ENCODE measurements around the gene ZC3H13.

ZC3H13 gene, protein sequence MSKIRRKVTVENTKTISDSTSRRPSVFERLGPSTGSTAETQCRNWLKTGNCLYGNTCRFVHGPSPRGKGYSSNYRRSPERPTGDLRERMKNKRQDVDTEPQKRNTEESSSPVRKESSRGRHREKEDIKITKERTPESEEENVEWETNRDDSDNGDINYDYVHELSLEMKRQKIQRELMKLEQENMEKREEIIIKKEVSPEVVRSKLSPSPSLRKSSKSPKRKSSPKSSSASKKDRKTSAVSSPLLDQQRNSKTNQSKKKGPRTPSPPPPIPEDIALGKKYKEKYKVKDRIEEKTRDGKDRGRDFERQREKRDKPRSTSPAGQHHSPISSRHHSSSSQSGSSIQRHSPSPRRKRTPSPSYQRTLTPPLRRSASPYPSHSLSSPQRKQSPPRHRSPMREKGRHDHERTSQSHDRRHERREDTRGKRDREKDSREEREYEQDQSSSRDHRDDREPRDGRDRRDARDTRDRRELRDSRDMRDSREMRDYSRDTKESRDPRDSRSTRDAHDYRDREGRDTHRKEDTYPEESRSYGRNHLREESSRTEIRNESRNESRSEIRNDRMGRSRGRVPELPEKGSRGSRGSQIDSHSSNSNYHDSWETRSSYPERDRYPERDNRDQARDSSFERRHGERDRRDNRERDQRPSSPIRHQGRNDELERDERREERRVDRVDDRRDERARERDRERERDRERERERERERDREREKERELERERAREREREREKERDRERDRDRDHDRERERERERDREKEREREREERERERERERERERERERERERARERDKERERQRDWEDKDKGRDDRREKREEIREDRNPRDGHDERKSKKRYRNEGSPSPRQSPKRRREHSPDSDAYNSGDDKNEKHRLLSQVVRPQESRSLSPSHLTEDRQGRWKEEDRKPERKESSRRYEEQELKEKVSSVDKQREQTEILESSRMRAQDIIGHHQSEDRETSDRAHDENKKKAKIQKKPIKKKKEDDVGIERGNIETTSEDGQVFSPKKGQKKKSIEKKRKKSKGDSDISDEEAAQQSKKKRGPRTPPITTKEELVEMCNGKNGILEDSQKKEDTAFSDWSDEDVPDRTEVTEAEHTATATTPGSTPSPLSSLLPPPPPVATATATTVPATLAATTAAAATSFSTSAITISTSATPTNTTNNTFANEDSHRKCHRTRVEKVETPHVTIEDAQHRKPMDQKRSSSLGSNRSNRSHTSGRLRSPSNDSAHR (N-terminal part only)

DNA sequence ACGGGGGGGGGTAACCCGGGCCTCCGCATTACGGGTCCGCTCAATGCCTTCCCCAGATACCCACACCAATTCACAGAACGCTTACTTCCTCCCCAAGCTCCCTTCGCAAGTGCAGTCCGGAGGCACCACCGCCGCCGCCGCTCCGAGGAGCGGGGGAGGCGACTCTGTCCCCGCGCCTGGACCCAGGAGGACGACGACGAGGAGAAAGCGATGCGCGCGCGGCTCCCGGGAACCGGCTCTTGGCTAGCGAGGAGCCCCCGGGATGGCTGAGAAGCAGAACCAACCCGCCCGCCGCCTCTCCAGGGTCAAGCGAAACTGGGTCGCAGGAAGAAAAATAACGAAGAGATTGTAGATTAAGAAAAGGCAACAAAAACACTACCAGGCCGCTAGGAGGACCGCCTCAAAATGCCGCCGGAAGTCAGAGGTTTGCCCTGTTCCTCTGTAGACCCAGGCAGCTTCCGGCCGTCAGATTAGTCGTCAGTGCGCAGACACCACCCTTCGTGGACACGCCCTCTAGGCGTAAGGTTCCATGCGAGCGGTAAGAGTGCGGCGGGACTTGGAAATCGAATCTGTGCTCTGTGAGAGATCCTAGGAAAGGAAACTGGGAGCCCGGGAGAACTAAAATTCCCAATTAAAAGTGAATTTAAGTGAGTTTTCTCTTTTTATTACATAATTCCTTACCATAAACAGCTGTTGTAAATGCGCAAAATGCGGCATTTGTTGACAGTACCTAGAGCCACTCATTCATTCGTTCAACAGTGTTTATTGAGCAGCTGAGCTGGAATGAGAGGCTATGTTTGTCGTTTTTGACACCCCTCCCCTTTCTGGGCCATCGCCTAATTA is at the start of gene ZC3H13:
Gene ZC3H13 (minus strand): TSS at position 428 of the 843 bp plus-strand sequence. CDS start 7,239 bp downstream, outside the sequence.
- H3K27me3 Mint-ChIP-seq (ENCODE audit: low read depth), result peaks cover 35% of the 10 kb centered on the region
- peaks cover 2% of the 10 kb centered on the region for H3K36me3 Mint-ChIP-seq (ENCODE audit: low read depth)
- H3K4me3 Mint-ChIP-seq, result peak within 1 kb of the TSS; percentile 94
- no peaks in the 10 kb centered on the region for H3K9me3 Mint-ChIP-seq
- peaks cover 34% of the 10 kb centered on the region for H3K4me1 Mint-ChIP-seq (ENCODE audit: low read depth)
- H3K27ac Mint-ChIP-seq, result peak within 1 kb of the TSS; percentile 96

DNA sequence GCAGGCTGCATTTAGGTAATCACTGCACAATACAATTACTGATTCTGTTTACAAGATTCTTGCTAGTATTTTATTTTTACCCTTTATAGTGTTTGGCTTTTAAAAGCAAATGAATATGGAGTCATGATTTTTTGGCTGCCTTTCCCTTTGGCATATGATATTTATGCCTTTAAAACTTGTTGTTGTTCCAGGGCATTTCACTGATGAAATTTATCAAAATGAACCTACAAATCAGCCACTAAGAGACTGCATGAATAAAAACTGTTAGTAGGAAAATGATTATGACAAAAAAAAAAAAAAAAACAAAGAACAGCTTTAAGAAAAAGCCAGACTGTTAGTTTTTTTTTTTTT is 49.7 kb upstream of the ZC3H13 start:
- Mint-ChIP-seq H3K4me3 (no peak overlapping the region), H3K36me3 (ENCODE audit: low read depth) (no peaks in the 10 kb centered on the region), H3K9me3 (no peaks in the 10 kb centered on the region), H3K27me3 (ENCODE audit: low read depth) (peaks cover 14% of the 10 kb centered on the region), H3K27ac (no peak overlapping the region), H3K4me1 (ENCODE audit: low read depth) (peaks cover 4% of the 10 kb centered on the region)

DNA sequence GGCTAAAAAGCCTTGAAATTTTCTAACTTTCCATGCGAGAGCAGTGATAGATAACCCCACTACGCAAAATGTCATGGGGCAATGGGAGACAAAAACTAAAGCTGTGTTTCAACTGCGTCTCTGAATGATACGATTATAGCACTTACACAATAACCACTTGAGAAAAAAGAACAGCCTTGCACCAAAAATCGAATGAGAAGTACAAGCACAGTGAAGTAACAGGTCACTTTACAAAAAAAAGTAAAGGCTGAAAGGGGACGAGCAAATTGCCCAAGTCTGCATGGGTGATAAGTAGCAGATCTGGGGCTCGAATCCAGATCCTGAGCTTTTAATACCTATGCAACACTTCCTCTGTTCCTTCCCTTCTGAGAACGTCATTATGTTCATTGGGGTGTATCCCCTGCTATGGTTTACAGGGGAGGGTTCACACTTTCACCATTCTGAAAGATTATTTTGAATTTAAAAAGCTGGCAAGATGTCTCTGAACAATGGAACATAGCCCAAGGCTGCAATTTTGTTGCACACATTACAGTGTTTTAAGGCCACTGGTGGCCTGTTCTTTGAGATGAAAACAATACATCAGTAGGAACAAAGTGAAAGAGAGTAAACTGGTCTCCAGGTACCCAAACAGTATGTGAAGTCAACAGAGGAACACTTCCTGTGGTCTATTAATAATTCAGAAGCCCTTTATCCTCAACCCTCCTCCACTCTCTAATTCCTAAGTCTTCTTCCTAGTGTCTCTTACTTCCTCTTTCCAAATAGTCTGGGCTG is 49.1 kb upstream of the ZC3H13 start:
- no peak overlapping the region for H3K27ac Mint-ChIP-seq
- peaks cover 14% of the 10 kb centered on the region for H3K27me3 Mint-ChIP-seq (ENCODE audit: low read depth)
- H3K9me3 Mint-ChIP-seq, result no peaks in the 10 kb centered on the region
- no peaks in the 10 kb centered on the region for H3K36me3 Mint-ChIP-seq (ENCODE audit: low read depth)
- H3K4me3 Mint-ChIP-seq, result no peak overlapping the region
- H3K4me1 Mint-ChIP-seq (ENCODE audit: low read depth), result no peaks in the 10 kb centered on the region

DNA sequence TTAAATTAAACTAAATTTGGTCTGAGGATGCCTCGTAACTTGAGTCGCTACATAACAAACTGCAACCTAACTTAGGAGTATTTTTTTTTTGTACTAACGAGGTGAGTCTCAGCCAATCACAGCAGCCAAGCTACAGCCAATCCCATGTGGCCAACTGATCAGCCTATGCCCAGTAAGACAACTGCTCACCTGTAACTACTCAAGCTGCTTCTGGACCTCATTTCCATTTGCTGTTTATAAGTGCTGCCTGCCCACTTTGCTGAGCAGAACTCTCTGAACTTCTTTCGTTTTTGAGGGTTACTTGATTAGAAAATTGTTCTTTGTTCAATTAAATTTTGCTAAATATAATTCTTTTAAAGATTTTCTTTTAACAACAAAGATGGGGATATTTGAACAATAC is 48.5 kb upstream of the ZC3H13 start:
- no peaks in the 10 kb centered on the region for H3K4me1 Mint-ChIP-seq (ENCODE audit: low read depth)
- H3K4me3 Mint-ChIP-seq, result no peak overlapping the region
- H3K27me3 Mint-ChIP-seq (ENCODE audit: low read depth), result peaks cover 14% of the 10 kb centered on the region
- H3K9me3 Mint-ChIP-seq, result no peaks in the 10 kb centered on the region
- no peaks in the 10 kb centered on the region for H3K36me3 Mint-ChIP-seq (ENCODE audit: low read depth)
- no peak overlapping the region for H3K27ac Mint-ChIP-seq

DNA sequence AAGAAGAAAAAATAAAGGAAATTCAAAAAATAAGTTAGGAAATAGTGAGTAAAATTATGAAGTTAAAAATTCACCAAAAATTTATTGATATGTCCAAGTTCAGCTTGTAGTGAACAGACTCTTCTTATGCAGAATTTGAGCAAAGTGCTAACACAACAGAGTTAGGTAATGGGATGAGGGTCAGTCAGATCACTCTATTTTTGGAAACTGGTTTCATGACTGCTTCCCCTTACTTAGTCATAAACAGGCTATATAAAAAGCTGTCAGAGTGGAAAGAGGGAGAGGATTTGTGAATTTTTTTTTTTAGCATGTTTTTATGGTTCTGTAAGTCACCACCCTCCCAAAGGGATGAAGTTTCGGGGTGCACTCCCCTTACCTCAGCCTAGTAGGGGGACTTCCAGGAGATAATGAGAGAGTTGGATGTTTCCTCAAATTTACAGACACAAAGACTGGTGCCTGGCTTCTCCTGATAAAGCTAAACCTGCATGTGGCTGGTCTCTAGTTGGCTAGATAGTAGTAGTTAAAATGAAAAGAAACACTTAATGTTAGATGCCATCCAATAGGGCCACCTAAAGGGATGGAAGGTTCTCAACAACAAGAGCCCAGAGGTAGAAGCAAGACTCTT is 47.8 kb upstream of the ZC3H13 start:
- Mint-ChIP-seq H3K36me3 (ENCODE audit: low read depth) (no peaks in the 10 kb centered on the region), H3K9me3 (no peaks in the 10 kb centered on the region), H3K4me1 (ENCODE audit: low read depth) (no peaks in the 10 kb centered on the region), H3K27ac (no peak overlapping the region), H3K27me3 (ENCODE audit: low read depth) (peaks cover 14% of the 10 kb centered on the region), H3K4me3 (no peak overlapping the region)

DNA sequence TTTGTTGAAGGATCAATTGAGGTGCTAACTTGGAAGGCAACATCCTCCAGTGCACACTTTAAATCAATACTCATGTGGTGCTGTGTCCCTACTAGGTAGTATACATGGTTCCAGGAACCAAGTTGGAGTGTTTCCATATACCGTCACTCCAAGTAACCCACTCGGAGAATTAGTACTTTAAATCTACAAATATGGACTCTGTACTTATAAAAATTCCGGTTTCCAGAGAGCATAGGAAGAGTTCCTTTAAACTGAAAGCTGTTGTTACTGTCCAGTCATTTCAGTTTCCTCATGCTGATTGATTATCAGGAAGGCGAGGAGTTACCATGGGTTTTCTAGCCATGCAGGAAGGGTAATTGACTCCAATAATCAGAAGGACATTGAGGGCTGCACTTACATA is 45.1 kb upstream of the ZC3H13 start:
- Mint-ChIP-seq H3K36me3 (ENCODE audit: low read depth) (no peaks in the 10 kb centered on the region), H3K4me3 (no peak overlapping the region), H3K27ac (no peak overlapping the region), H3K4me1 (ENCODE audit: low read depth) (no peaks in the 10 kb centered on the region), H3K27me3 (ENCODE audit: low read depth) (peaks cover 14% of the 10 kb centered on the region), H3K9me3 (no peaks in the 10 kb centered on the region)

DNA sequence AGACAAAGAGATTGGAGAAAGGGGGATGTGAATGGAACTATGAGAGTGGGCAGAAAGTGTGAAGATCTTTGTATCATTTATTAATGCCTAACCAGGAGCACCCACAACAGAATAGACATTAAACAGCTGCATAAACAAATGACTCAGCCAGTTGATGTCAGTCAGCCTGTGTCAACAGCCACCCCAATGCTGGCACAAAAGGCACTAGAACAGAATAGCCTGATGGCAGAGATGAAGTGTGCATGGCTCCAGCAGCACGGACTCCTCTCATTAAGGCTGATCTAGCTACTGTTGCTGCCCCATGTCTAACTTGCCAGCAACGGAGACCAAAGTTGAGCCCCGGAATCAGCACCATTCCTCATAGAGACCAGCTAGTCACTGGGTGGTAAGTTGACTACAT is 44.5 kb upstream of the ZC3H13 start:
- H3K27me3 Mint-ChIP-seq (ENCODE audit: low read depth), result peaks cover 18% of the 10 kb centered on the region
- no peaks in the 10 kb centered on the region for H3K9me3 Mint-ChIP-seq
- H3K27ac Mint-ChIP-seq, result no peak overlapping the region
- no peak overlapping the region for H3K4me3 Mint-ChIP-seq
- no peaks in the 10 kb centered on the region for H3K4me1 Mint-ChIP-seq (ENCODE audit: low read depth)
- H3K36me3 Mint-ChIP-seq (ENCODE audit: low read depth), result no peaks in the 10 kb centered on the region

DNA sequence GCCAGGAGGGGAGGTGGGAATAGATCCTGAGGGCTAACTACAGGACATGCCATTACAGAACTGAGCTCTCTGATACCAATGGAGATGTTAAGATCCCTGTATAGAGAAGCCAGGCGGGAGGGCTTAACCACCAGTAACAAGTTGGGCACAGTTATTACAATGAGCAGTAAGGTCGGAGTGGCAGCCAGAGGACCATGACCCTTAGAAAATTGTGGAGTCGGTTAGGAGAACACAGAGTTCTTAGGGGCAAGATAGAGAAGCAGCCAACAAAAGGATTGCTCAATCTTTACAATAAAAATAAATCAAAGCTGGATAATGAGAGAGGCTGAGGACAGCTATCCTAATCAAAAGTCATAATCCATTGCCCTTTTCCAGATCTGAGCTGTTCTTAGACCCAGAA is 41.9 kb upstream of the ZC3H13 start:
- Mint-ChIP-seq H3K36me3 (ENCODE audit: low read depth) (no peaks in the 10 kb centered on the region), H3K4me1 (ENCODE audit: low read depth) (no peaks in the 10 kb centered on the region), H3K27ac (no peak overlapping the region), H3K9me3 (no peaks in the 10 kb centered on the region), H3K4me3 (no peak overlapping the region), H3K27me3 (ENCODE audit: low read depth) (peaks cover 14% of the 10 kb centered on the region)

DNA sequence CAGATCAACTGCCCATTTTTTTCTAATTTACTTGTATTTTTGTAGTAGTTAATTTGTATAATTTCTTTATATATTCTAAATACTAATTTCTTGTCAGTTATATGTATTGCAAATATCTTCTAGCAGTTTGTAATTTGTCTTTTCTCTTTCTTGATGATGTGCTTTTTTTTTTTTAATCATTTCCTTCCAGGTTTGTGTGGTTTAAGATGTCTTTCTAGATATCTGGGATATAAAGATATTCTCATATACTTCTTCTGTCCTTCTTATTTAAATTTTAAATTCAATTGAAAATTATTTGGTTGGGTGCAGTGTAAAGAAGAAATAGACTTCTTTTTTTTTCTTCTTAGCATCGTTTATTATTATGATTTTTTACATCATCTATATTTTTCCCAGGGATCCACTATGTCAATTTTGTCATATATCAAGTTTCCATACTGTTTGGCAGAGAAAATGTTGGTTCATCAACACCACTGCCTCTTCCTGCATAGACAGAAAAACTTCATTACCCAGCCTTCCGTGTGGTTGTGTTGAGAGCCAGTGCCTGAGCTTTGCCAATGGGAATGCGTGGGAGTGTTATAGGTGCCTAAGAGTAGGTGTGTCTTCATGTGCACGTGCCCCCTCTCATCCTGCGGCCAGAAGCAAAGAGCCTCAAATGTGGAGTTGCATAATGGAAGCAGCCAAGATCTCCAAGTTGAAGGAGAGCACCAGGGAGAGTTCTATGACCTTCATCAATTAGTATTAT is 36.4 kb upstream of the ZC3H13 start:
- H3K4me1 Mint-ChIP-seq (ENCODE audit: low read depth), result peaks cover 3% of the 10 kb centered on the region
- H3K27me3 Mint-ChIP-seq (ENCODE audit: low read depth), result peaks cover 5% of the 10 kb centered on the region
- H3K9me3 Mint-ChIP-seq, result no peaks in the 10 kb centered on the region
- no peak overlapping the region for H3K4me3 Mint-ChIP-seq
- H3K36me3 Mint-ChIP-seq (ENCODE audit: low read depth), result no peaks in the 10 kb centered on the region
- H3K27ac Mint-ChIP-seq, result no peak overlapping the region

DNA sequence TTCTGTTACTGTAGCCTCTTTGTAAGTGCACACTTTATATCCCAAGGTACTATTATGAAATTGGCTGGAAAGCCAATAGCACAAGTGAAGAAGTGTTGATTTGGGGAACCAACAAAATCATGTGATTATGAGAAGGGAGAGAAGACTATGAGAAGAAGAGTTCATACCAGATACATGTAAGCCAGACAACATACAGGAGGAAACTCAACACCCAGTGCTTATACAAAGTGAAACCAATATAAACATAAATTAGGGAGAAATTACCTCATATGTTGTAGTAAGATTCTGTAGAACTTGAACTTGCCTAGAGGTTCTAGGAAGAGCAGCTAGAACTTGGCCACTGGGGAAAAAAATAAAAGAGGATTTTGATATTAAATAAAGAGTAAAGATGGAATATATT is 34.9 kb upstream of the ZC3H13 start:
- no peaks in the 10 kb centered on the region for H3K9me3 Mint-ChIP-seq
- H3K4me3 Mint-ChIP-seq, result no peak overlapping the region
- no peaks in the 10 kb centered on the region for H3K36me3 Mint-ChIP-seq (ENCODE audit: low read depth)
- no peak overlapping the region for H3K27ac Mint-ChIP-seq
- H3K27me3 Mint-ChIP-seq (ENCODE audit: low read depth), result peaks cover 2% of the 10 kb centered on the region
- H3K4me1 Mint-ChIP-seq (ENCODE audit: low read depth), result peaks cover 3% of the 10 kb centered on the region

DNA sequence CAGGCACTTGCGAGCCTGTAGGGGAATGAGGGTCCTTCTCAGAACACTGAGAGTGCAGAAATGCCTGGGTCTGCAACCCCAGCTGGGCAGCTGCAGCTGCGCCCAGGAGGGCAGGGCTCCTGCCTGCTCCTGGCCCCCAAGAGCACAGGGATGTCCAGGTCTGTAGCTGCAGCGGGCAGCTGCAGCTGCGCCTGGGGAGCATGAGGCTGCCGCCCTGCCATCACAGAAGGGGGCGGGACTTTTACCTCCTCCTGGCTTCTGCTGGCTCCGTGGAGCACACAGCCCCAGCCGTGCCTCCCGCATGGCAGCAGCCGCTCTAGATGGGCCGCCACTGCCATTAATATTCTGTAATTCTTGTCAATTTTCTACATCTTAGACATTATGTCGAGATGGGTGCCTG is 34.4 kb upstream of the ZC3H13 start:
- Mint-ChIP-seq H3K27ac (no peak overlapping the region), H3K27me3 (ENCODE audit: low read depth) (peaks cover 4% of the 10 kb centered on the region), H3K4me1 (ENCODE audit: low read depth) (peaks cover 3% of the 10 kb centered on the region), H3K4me3 (no peak overlapping the region), H3K36me3 (ENCODE audit: low read depth) (no peaks in the 10 kb centered on the region), H3K9me3 (no peaks in the 10 kb centered on the region)

DNA sequence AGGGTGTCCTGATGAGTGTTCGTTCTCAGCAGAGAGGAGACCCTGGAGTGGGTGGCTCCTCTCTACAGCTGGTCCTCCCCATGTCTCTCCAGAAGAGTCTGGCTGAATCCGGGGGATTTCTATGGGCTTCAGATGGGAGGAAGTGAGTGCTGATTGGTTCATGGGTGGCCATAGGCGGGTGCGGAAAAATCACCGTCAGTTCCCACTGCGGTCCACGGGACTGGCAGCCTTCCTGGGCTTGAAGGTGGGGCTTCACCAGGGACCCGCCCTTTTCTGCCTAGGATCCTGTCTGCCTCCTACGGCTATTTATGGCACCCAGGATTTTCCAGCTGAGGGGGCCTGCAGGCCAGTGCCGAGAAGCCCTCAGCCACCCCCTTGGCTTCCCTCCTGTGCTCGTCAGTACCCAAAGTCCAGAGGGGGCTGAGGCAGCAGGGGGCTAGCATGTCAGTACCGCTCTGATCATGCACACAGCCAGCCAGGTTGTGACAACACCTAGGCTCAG is 33.9 kb upstream of the ZC3H13 start:
- Mint-ChIP-seq H3K4me1 (ENCODE audit: low read depth) (peaks cover 3% of the 10 kb centered on the region), H3K9me3 (no peaks in the 10 kb centered on the region), H3K36me3 (ENCODE audit: low read depth) (no peaks in the 10 kb centered on the region), H3K27ac (no peak overlapping the region), H3K4me3 (no peak overlapping the region), H3K27me3 (ENCODE audit: low read depth) (peaks cover 4% of the 10 kb centered on the region)

All from T-helper 1 cell treated with Interleukin-12 subunit alpha and Interleukin-12 subunit beta and Interleukin-4 antibody, amounts not matched to agents 30 μg/mL and 1 μg/mL, for 36 hours (primary cell).